Activated CD4-positive, alpha-beta T cell treated with anti-CD3 and anti-CD28 coated beads, Interleukin-2, amount 50 U/mL, for 4 hours (primary cell): ENCODE results near the gene SLC30A7.

Source experiments
- DNase-seq, 2 experiments: peaks; one replicate each; pipeline ENCODE4 v3.0.0-alpha.2; 2020

The SLC30A7 gene

GRCh38 chr1:101029184-101029583 is 133.3 kb downstream of the SLC30A7 start:
- no peak for DNase-seq

- DNase-seq: no peak
Observed at GRCh38 chr1:101030881-101031280, 135.0 kb downstream of the SLC30A7 start.
